ENCODE measurements around the gene VPS13C.

The VPS13C gene

DNA sequence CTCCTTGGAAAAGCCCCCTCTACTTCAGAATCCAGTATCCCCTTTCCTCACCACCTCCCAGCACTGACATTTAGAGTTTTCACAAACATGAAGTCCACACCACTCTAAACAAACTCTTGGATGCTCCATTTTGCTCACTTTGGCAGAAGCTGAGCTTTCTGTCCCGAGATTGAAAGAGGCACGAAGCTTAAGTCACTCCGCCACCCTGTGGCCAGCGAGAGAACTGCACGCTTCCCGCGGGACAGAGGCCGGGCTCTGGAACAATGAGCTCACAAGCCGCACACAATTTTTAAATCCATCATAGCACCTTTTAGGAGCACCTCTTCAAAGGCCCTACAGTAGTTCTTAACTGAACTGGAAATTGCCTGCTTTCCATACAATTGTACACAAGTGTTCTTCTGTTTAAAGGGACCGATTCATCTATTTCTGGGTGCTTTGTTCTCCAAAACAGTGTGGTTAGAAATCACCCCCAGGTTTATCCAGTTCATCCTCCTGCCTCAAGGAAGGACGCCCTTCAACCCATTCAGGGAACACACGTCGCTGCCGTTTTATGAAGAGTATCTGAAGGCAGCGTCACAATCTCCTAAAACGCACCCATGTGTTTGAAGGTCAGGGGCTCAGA, 226.1 kb downstream of the VPS13C start:
- H3K4me3 ChIP-seq (ENCODE audit: low read length): no peak overlapping the region
- TF ChIP-seq CTCF (conservative IDR thresholded peaks at IDR 0.05; ENCODE audit: low read depth, low read length): peak; percentile 98
- peak; percentile 14 for DNase-seq (ENCODE audit: low read depth)

GRCh38 chr15:61832223-61832622, 228.0 kb downstream of the VPS13C start:
- no peak for TF ChIP-seq CTCF (conservative IDR thresholded peaks at IDR 0.05; ENCODE audit: low read depth, low read length)
- H3K4me3 ChIP-seq (ENCODE audit: low read length): no peak overlapping the region
- DNase-seq (ENCODE audit: low read depth): no peak

DNA sequence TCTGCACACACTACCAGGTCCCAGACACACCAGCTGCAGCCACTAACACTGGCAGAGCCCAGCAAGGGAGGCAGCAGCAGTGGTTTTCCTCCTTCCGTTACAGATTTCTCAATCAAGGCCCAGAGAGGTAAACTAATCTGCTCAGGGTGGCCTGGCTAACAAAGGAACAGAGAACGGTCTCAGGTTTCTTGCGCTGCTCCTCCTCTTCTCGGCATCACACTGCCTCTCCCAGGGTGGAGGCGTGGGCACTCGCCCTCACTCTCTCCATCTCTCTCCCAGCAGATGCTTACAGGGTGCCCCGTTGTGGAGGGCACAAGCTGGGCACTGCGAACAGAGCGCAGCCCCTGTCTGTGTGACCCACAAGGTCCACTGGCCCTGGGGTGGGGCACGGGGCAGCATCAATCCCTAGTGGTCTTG, 228.7 kb downstream of the VPS13C start:
- DNase-seq (ENCODE audit: low read depth): no peak

DNA sequence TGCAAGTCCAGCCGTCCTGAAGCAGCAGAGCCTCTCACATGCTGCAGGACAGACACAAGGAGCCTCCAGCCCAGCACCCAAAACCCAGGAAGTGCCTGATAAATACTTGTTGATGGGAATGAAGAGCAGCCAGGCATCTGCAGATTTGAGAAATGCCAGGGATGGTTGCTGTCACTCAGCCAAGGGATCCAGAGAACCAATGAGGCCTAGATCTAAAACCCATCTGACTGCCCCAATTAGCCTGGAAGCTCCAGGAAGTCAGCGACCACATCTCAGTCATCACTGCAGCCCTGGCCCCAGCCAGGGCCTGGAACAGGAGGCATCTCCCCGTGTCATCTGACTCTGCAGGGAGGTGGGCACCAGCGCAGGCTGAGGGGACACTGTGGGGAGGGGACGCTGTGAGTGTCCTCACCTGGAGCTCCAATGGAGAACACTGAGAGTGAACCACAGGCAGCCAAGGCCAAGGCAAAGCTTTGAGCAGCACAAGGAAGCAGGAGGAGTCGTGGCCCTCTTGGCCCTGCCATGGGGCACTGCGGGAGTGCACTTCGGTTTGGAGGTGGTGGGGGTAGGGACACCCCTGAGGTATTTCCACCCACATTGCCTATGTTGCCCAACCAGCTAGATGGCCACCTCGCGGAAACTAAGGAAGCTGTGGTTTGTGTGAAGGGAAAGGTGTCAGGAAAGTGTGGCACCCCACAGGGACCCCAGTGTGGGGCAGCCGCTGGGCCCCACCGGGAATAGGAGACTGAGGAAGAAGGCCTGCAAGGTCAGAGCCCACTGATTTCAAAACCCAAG, 229.5 kb downstream of the VPS13C start:
- no peak for TF ChIP-seq CTCF (conservative IDR thresholded peaks at IDR 0.05; ENCODE audit: low read depth, low read length)
- DNase-seq (ENCODE audit: low read depth): no peak

More for the DNA sequence above, 228.7 kb downstream of the VPS13C start:
- no peak for TF ChIP-seq CTCF (conservative IDR thresholded peaks at IDR 0.05; ENCODE audit: low read depth, low read length)
- H3K4me3 ChIP-seq (ENCODE audit: low read length): no peak overlapping the region

GRCh38 chr15:61829514-61829889, 230.7 kb downstream of the VPS13C start:
- H3K4me3 ChIP-seq (ENCODE audit: low read length): no peak overlapping the region
- no peak for DNase-seq (ENCODE audit: low read depth)
- TF ChIP-seq CTCF (conservative IDR thresholded peaks at IDR 0.05; ENCODE audit: low read depth, low read length): no peak

More for the DNA sequence above, 229.5 kb downstream of the VPS13C start:
- H3K4me3 ChIP-seq (ENCODE audit: low read length): no peak overlapping the region

- DNase-seq (ENCODE audit: low read depth): no peak
- no peak for TF ChIP-seq CTCF (conservative IDR thresholded peaks at IDR 0.05; ENCODE audit: low read depth, low read length)
- H3K4me3 ChIP-seq (ENCODE audit: low read length): no peak overlapping the region
Measured at GRCh38 chr15:61828860-61829513, 231.3 kb downstream of the VPS13C start.
